GM12878 (cell line): ENCODE results near the gene PDZD2. TPM values are rescaled to one million over a fixed set of nuclear protein-coding genes. Genes with fewer than 3 reads are reported as not detected.

Experiments
- ATAC-seq: fragments of 200-7000 bp; cut with Tn5 transposase; 3 replicates; pipeline ENCODE4 v1.9.1; 2020; ENCODE audit warnings: mild to moderate bottlenecking, moderate library complexity
- BruUV-seq: library from RNA; stranded (reverse); fragments of 400-500 nt; replicated peaks from 2 replicates; lab custom pipeline; 2021; lab: Mats Ljungman, UMichigan
- CTCF ChIA-PET: fragments of 300-600 bp; sonication (Branson Sonifier 250); formaldehyde crosslinking; extraction: SDS; loops from one replicate; lab custom pipeline; 2021; ENCODE audit warnings: inconsistent platforms; lab: Yijun Ruan, JAX
- POLR2A ChIA-PET: fragments of 350-600 bp; formaldehyde crosslinking; extraction: SDS; loops from one replicate; lab custom pipeline; 2021; ENCODE audit warnings: inconsistent platforms; lab: Charles Lee
- RAD21 ChIA-PET: fragments of 300-600 bp; sonication (Branson Sonifier 250); formaldehyde crosslinking; loops from one replicate; lab custom pipeline; 2023; ENCODE audit warnings: antibody characterized with exemption; ENCODE audit not compliant: unreplicated experiment; lab: Charles Lee
- SMC1A ChIA-PET: fragments of 300-600 bp; sonication (Branson Sonifier 250); formaldehyde crosslinking; loops from one replicate; lab custom pipeline; 2023; ENCODE audit not compliant: unreplicated experiment, uncharacterized antibody; lab: Charles Lee
- DNase-seq: peaks from one replicate; pipeline ENCODE4 v3.0.0-alpha.2; 2011; ENCODE audit warnings: low read depth, low spot score
- FAIRE-seq: peaks from 3 replicates; lab custom pipeline; 2011; peaks lifted over from hg19 to GRCh38; lab: Jason Lieb, UNC
- H2AFZ ChIP-seq: 2 replicates; pipeline ENCODE4 v1.6.0; 2011; ENCODE audit warnings: low read depth, low read length, control low read depth; ENCODE audit not compliant: control insufficient read depth
- H3K27ac ChIP-seq: 2 replicates; pipeline ENCODE4 v1.5.1; 2011; ENCODE audit warnings: control low read depth; ENCODE audit not compliant: control insufficient read depth, insufficient read depth
- H3K27me3 ChIP-seq, 2 experiments: replicated peaks in 1 of 2; 2 replicates each; pipeline versions ENCODE4 v1.6.0 to v1.6.1; 2011; ENCODE audit warnings: low read length in 1 of 2; ENCODE audit not compliant: control insufficient read depth in 2 of 2, insufficient read depth in 2 of 2
- H3K36me3 ChIP-seq, 2 experiments: 2 replicates each; pipeline ENCODE4 v1.5.1; 2011; ENCODE audit warnings: low read length in 1 of 2; ENCODE audit not compliant: control insufficient read depth in 2 of 2, insufficient read depth in 2 of 2
- H3K4me1 ChIP-seq: 2 replicates; pipeline ENCODE4 v1.6.1; 2011; ENCODE audit warnings: mild to moderate bottlenecking, low read length, moderate library complexity, mixed read lengths; ENCODE audit not compliant: control insufficient read depth, insufficient read depth
- H3K4me2 ChIP-seq: 2 replicates; pipeline ENCODE4 v1.6.0; 2011; ENCODE audit warnings: control low read depth; ENCODE audit not compliant: control insufficient read depth, insufficient read depth
- H3K4me3 ChIP-seq: fragments of 200-600 bp; sonication (generic); 2 replicates; pipeline ENCODE4 v1.5.1; 2016
- H3K79me2 ChIP-seq: 2 replicates; pipeline ENCODE4 v1.6.0; 2011; ENCODE audit warnings: low read length; ENCODE audit not compliant: control insufficient read depth, insufficient read depth
- H3K9ac ChIP-seq: 2 replicates; pipeline ENCODE4 v1.8.0; 2011; ENCODE audit warnings: low read length, control low read depth, mixed read lengths; ENCODE audit not compliant: control insufficient read depth, insufficient read depth
- H3K9me3 ChIP-seq: replicated peaks from 3 replicates; pipeline ENCODE4 v1.5.1; 2011; ENCODE audit warnings: mild to moderate bottlenecking, low read length; ENCODE audit not compliant: control insufficient read depth, insufficient read depth
- H4K20me1 ChIP-seq: 2 replicates; pipeline ENCODE4 v1.6.0; 2011; ENCODE audit not compliant: control insufficient read depth, insufficient read depth
- CEBPB ChIP-seq, 2 experiments: fragments of 150-350 bp in 1 of 2; IDR thresholded peaks; 2 replicates each; pipeline ENCODE4 v1.6.1; 2012 to 2014; ENCODE audit warnings: low read depth in 2 of 2, low read length in 2 of 2, borderline replicate concordance in 1 of 2, inconsistent platforms in 1 of 2
- HDGF ChIP-seq: fragments of 450-650 bp; IDR thresholded peaks from 2 replicates; pipeline ENCODE4 v1.6.1; 2016; ENCODE audit warnings: antibody characterized with exemption
- NR2C2 ChIP-seq: IDR thresholded peaks from 2 replicates; pipeline ENCODE4 v1.6.1; 2011; ENCODE audit warnings: borderline replicate concordance, low read depth; ENCODE audit not compliant: control insufficient read depth, insufficient read length
- SREBF1 ChIP-seq: IDR thresholded peaks from 2 replicates; pipeline ENCODE4 v1.6.1; 2012; ENCODE audit warnings: mild to moderate bottlenecking, low read length
- SRF ChIP-seq, 2 experiments: IDR thresholded peaks; 2 replicates each; pipeline ENCODE4 v1.6.1; 2011; ENCODE audit warnings: low read depth in 2 of 2, low read length in 2 of 2, mild to moderate bottlenecking in 1 of 2, moderate library complexity in 1 of 2
- WGBS: methylation state at CpG from one replicate; pipeline ENCODE4 v1.1.6; 2016; ENCODE audit warnings: low lambda C conversion rate; ENCODE audit not compliant: insufficient replicate concordance, insufficient coverage; ENCODE audit errors: missing lambda C conversion rate; 5-methylcytosine and 5-hydroxymethylcytosine counted together
- in situ Hi-C: fragments of 300-500 bp; cut with MboI; formaldehyde crosslinking; loops from 9 replicates; pipeline ENCODE4 v1.14.3; 2018; ENCODE audit warnings: mixed read lengths
- intact Hi-C: fragments of 100-400 bp; cut with micrococcal nuclease; formaldehyde crosslinking; loops from one replicate; pipeline ENCODE4 v1.14.2; 2022; ENCODE audit not compliant: unreplicated experiment
- polyA plus RNA-seq, 11 experiments: library from polyadenylated mRNA; depleted of rRNA in 4 of 11; unstranded in 6 of 11; stranded (reverse) in 5 of 11; fragments of >200 nt; fragmentation: Nextera tagmentation in 4 of 11; fragmentation: Illumina TruSeq in 1 of 11; extraction: Ambion mirVana in 4 of 11; extraction: Trizol in 1 of 11; gene quantifications; 1 replicate in 1 of 11; 2 replicates in 10 of 11; pipeline versions ENCODE4 v1.2.1 to v1.2.3, GENCODE V29; 2011 to 2016; ENCODE audit warnings: inconsistent platforms in 2 of 11, missing spikeins in 2 of 11, low read depth in 1 of 11
- total RNA-seq, 4 experiments: library from RNA; depleted of rRNA in 3 of 4; stranded (reverse); fragments of >200 nt in 3 of 4; fragmentation: Illumina TruSeq in 1 of 4; extraction: Trizol in 1 of 4; gene quantifications; 2 replicates each; pipeline versions ENCODE4 v1.2.1 to v1.2.3, GENCODE V29; 2013 to 2021
- TF ChIP-seq, protein P1 (sequence below): fragments of 450-650 bp; IDR thresholded peaks from 2 replicates; pipeline ENCODE4 v1.6.1; 2018; ENCODE audit warnings: mild to moderate bottlenecking, low read depth, moderate library complexity; ENCODE audit not compliant: partially characterized antibody

Gene PDZD2
- total and polyA plus RNA-seq, 10 of the 15 experiments (the other 5 are each of a cell fraction or from before 2014, with no cell fraction given), result 0.01 to 0.58 (median 0.29) TPM; not detected in 3

DNA sequence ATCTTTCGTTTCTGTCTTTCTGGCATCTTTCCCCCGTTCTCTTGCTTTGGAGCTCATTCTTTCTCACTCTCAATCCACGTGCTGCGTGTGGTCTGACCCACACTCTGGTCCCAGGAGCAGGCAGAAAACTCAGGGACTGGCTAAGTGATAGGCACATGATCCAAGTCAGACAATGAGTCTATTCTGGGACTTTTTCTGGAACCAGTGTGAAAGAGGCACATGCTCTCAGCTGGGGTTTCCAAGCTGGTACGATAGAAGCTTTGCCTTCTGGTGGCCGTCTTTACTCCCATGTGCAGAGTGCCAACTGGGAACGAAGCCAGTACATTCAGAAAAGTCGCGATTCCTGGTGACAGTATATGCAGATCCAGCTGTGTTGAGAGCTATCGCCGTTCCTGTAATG, 94.4 kb downstream of the PDZD2 start:
- Histone ChIP-seq H4K20me1 (no peaks in the 10 kb centered on the region), H3K9ac (no peak overlapping the region), H3K4me3 (no peak overlapping the region), H3K4me1 (no peaks in the 10 kb centered on the region), H3K9me3 (no peaks in the 10 kb centered on the region), H3K4me2 (no peak overlapping the region), H3K27ac (no peak overlapping the region), H3K27me3 (no peaks in the 10 kb centered on the region), H3K36me3 (no peaks in the 10 kb centered on the region), H2AFZ (no peak overlapping the region), H3K79me2 (no peaks in the 10 kb centered on the region)
- ATAC-seq (no peak), DNase-seq (no peak), FAIRE-seq (no peak)
- in situ Hi-C loops (no loop called here), intact Hi-C loops (no loop called here)
- TF ChIP-seq SRF (IDR thresholded peaks at IDR 0.05; ENCODE audit: low read depth in 2 of 2, low read length in 2 of 2), result no peak
- TF ChIP-seq NR2C2, result no peak
- TF ChIP-seq HDGF, result no peak
- TF ChIP-seq CEBPB (IDR thresholded peaks at IDR 0.05; ENCODE audit: borderline replicate concordance in 1 of 2, low read depth in 2 of 2, low read length in 2 of 2), result no peak
- TF ChIP-seq, protein P1, sequence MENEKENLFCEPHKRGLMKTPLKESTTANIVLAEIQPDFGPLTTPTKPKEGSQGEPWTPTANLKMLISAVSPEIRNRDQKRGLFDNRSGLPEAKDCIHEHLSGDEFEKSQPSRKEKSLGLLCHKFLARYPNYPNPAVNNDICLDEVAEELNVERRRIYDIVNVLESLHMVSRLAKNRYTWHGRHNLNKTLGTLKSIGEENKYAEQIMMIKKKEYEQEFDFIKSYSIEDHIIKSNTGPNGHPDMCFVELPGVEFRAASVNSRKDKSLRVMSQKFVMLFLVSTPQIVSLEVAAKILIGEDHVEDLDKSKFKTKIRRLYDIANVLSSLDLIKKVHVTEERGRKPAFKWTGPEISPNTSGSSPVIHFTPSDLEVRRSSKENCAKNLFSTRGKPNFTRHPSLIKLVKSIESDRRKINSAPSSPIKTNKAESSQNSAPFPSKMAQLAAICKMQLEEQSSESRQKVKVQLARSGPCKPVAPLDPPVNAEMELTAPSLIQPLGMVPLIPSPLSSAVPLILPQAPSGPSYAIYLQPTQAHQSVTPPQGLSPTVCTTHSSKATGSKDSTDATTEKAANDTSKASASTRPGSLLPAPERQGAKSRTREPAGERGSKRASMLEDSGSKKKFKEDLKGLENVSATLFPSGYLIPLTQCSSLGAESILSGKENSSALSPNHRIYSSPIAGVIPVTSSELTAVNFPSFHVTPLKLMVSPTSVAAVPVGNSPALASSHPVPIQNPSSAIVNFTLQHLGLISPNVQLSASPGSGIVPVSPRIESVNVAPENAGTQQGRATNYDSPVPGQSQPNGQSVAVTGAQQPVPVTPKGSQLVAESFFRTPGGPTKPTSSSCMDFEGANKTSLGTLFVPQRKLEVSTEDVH, result no peak
- no peak for TF ChIP-seq SREBF1
- ChIA-PET RAD21 (no interaction called here), CTCF (no interaction called here), SMC1A (no interaction called here), POLR2A (no interaction called here)
- BruUV-seq, result no TSS peak
- 53% methylated on average over 11 of the region's 11 CpGs for WGBS
